HG02840 (cell line): ENCODE results near the gene SCG5.
"Not testable (repeated sequence)": the region's sequence is repeated elsewhere in the genome, so short reads cannot be mapped to it uniquely, and the experiment has no call there.

Experiments
- ATAC-seq: cut with Tn5 transposase; IDR thresholded peaks from one replicate; pipeline ENCODE4 v1.9.1; 2021; ENCODE audit warnings: mild to moderate bottlenecking, moderate library complexity, moderate number of reproducible peaks; ENCODE audit not compliant: unreplicated experiment, low FRiP score

The SCG5 gene

GRCh38 chr15:32641517-32642059, at the start of gene SCG5:
TSS of gene SCG5 (plus strand) at chr15:32641710. CDS start at chr15:32643593, 1,883 bp downstream.
- no peak for ATAC-seq

- not testable (repeated sequence) for ATAC-seq
Observed at GRCh38 chr15:32593151-32593550, 48.4 kb upstream of the SCG5 start, which contains the start of gene GOLGA8N. TSS of gene GOLGA8N (plus strand) at chr15:32593456.

DNA sequence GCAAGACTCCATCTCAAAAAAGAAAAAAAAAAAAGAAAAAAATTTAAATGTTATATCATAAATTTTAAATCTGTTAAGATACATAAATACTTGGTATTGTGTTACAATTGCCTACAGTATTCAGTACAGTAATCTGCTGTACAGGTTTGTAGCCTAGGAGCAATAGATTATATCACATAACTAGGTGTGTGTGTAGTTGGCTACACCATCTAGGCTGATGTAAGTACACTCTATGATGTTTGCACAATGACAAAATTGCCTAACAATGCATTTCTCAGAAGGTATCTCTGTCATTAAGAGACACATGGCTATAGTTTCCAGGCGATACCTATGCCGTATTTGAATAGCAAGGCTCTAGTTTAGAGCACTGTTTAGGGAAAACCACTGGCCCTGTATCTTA, 32.0 kb upstream of the SCG5 start:
- ATAC-seq = not testable (repeated sequence)

- not testable (repeated sequence) for ATAC-seq
Observed at GRCh38 chr15:32610719-32611118, 30.8 kb upstream of the SCG5 start.

GRCh38 chr15:32614712-32615050, 26.8 kb upstream of the SCG5 start:
- peak; percentile 16 for ATAC-seq

DNA sequence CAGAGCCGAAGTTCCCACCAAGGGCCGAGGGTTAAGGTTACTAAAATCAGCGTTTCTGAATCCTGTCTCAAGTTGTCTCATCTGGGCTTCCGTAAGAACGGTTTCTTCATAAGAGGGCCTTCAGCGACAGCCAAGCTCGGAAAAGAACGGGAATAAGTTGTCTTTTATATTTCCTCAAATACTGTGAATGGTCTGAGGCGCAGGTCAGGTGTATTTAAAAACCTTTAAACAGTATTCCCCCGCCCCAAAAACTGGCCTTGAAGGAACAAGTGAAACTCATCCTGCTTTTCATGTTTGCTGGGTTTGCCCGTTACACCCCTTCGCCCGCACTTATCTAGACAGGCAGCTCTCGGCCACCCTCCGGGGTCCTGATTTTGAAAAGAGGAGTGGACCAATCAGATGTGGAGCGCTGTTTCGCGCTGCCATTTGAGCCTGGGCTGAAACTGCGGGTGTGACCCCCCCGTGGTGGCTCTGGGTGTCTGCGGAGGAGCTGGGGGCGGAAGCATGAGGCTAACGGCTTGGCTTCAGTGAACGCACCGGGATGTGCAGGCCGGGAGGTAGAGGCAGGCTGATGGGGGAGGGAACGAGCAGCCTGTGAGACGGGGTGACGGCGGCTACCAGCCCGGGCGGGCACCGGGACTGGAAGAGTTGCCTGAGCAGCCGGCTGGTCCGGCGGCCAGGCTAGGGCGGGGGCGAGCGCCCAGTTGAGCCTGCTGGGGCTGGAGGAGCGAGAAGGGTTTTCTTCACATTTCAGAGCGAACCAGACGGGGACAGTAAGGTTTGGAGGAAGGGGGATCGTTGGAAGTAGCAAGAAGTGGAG, 26.2 kb upstream of the SCG5 start, which contains the start of gene ARHGAP11A:
ARHGAP11A (plus strand) TSS at position 454 of the 820 bp plus-strand sequence. CDS start 708 bp downstream, outside the sequence.
- peak; percentile 71 for ATAC-seq

DNA sequence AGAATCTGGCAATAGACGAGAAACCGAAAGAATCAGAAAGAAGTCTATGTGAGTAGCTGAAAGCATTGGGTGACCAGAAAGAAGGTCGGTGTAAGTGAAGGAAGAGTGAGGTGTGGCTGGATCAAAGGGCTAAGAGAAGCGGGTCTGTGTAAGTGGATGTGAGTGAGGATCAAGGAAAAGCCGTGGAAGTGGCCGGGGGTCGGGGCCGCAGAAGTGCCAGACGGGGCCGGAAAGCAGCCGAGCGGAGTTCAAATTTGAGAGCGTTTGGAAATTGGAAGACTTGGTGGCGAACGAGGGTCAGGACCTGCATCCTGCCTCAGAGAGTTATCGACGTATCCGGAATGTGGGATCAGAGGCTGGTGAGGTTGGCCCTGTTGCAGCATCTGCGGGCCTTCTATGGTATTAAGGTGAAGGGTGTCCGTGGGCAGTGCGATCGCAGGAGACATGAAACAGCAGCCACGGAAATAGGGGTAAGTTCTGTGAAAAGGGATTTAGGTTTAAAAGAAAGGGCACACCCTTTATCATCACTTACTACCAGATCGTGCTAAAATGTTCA, 25.6 kb upstream of the SCG5 start:
- peak; percentile 5 for ATAC-seq

- no peak for ATAC-seq
Observed at GRCh38 chr15:32636410-32636809, 5.1 kb upstream of the SCG5 start.

DNA sequence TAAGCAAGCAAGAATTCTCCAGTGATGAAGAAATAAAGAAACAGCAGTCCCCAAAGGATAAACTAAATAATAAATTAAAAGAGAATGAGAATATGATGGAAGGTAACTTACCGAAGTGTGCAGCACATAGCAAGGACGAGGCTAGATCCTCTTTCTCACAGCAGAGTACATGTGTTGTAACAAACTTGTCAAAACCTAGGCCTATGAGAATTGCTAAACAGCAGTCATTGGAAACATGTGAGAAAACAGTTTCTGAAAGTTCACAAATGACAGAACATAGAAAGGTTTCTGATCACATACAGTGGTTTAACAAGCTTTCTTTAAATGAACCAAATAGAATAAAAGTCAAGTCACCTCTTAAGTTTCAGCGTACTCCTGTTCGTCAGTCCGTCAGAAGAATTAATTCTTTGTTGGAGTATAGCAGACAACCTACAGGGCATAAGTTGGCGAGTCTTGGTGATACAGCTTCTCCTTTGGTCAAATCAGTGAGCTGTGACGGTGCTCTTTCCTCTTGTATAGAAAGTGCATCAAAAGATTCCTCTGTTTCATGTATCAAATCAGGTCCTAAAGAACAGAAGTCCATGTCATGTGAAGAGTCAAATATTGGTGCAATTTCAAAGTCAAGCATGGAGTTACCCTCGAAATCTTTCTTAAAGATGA, 4.5 kb upstream of the SCG5 start:
- ATAC-seq = no peak

DNA sequence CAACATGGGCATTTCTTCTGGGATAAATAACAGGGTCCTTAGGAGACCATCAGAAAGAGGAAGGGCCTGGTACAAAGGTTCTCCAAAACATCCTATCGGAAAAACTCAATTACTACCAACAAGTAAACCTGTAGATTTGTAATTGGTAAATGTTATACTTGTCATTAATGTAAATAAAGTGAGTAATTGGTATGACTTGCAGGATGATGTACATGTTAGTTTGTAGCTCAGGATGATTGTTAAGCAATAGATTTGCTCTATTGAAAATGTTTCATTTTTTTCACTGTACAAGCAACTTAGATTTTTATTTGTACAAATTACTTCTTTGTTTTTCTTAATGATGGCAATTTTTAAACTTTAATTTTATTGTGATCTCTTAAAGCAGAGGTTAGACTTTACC, 3.8 kb upstream of the SCG5 start:
- no peak for ATAC-seq

- no peak for ATAC-seq
Observed at GRCh38 chr15:32642667-32643435, 1.3 kb downstream of the SCG5 start.

DNA sequence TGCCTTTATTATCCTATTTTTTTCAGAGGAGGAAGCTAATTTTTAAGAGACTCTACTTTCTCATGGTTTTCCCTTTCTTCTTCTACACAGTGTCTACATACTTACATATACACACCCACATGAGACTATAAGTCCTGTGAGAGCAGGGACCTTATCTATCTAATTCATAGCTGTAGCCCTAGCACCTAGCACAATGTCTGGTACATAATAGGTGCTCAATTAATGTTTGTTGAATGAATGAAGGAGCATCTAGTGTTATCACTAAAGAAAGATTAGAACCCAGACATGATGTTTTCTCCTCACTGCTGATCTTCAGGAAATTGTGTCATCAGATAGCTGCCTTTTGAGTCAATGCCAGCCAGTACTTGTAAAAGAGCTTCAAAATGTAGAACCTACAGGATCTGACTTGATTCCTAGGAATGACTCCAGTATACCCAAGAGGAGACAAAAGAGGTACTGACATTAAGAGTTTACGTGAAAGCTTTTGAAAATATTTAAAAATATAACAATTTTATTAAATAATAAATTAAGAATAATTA, 2.5 kb downstream of the SCG5 start:
- no peak for ATAC-seq

- ATAC-seq = no peak
Observed at GRCh38 chr15:32646291-32646690, 4.8 kb downstream of the SCG5 start.

GRCh38 chr15:32649342-32649741, 7.8 kb downstream of the SCG5 start:
- no peak for ATAC-seq

DNA sequence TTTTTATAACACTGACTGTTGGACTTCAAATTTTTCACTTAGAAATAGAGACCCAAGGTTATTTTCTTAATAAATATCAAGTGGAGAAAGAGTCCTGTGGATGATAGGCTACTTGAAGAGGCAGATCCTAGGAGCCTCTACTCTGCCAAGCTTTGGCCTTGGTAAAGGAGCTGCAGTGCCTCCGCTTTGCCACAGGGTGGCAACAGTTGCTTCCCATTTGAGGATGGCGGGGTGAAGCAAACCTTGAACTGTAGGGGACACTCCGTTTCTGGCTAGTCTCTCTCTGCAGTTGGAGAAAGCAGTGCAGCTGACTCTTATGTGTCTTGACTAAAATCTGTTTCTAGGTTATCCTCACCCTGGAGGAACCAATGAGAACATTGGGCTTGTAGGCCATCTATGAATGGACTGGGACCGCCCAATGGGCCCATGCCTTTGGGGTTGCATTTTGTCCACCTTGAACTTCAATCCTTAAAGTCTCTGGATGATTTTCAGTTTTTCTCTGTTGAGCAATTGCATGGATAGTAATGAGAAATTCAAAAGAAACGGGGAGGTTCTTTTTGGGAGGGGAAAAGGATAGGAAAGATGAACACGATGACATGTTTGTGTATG, 9.8 kb downstream of the SCG5 start:
- peak; percentile 58 for ATAC-seq

GRCh38 chr15:32652178-32652577, 10.7 kb downstream of the SCG5 start:
- ATAC-seq = no peak

GRCh38 chr15:32656091-32656490, 14.6 kb downstream of the SCG5 start:
- no peak for ATAC-seq

GRCh38 chr15:32656496-32656895, 15.0 kb downstream of the SCG5 start:
- ATAC-seq = no peak

GRCh38 chr15:32657198-32657883, 15.8 kb downstream of the SCG5 start:
- ATAC-seq = no peak
